Right hindlimb (tissue), 1 donor: ENCODE measurements around the gene ZCCHC12.

ENCODE experiments used
- DNase-seq: peaks from one replicate; pipeline ENCODE4 v3.0.0-alpha.2; 2018

Gene ZCCHC12

DNA sequence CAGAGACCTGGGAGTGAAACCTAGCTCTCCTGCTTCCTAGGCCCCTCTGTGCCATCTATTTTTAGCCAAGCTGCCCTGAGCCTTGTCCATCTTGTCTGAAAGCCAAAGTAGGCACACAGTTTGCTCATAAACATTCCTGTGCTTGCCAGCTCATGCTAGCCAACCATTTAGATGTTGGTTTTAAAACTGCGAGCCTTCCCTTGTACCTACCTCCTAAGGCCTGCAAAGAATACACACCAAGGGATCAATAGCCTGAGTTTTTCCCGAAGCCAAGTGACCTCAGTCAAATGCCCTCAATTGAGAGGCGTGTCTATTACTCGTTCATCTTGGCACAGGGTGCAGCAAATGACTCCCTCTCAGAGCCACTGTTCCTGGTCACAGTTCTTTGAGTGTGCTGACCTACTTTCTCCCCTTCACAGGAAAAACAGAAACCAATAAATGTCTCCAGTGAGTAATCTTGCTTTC, 48.5 kb downstream of the ZCCHC12 start:
- DNase-seq = no peak
